Endothelial cell of umbilical vein (primary cell): ENCODE results near the gene GAL3ST2. TPM values are rescaled to one million over a fixed set of nuclear protein-coding genes. Genes with fewer than 3 reads are reported as not detected.
"Not testable (repeated sequence)": the region's sequence is repeated elsewhere in the genome, so short reads cannot be mapped to it uniquely, and the experiment has no call there.

ENCODE experiments used
- BruUV-seq: library from RNA; stranded (reverse); fragments of 400-500 nt; replicated peaks from 2 replicates; lab custom pipeline; 2021; lab: Mats Ljungman, UMichigan
- CTCF ChIA-PET: fragments of 300-600, 350-600 bp; sonication (Branson Sonifier 250); formaldehyde crosslinking; loops from one replicate; lab custom pipeline; 2021; ENCODE audit warnings: antibody characterized with exemption, inconsistent platforms; lab: Charles Lee
- POLR2A ChIA-PET: fragments of 300-600, 350-600 bp; sonication (Branson Sonifier 250); formaldehyde crosslinking; loops from one replicate; lab custom pipeline; 2021; ENCODE audit warnings: antibody characterized with exemption, inconsistent platforms; lab: Charles Lee
- DNase-seq: peaks from one replicate; pipeline ENCODE4 v3.0.0-alpha.2; 2011; ENCODE audit warnings: low read depth, low spot score
- FAIRE-seq: peaks from 2 replicates; lab custom pipeline; 2011; peaks lifted over from hg19 to GRCh38; lab: Jason Lieb, UNC
- H2AFZ ChIP-seq: 2 replicates; pipeline ENCODE4 v1.6.0; 2012; ENCODE audit warnings: low read depth, low read length, control low read depth, inconsistent platforms
- H3K27ac ChIP-seq: 2 replicates; pipeline ENCODE4 v1.5.1; 2011; ENCODE audit warnings: low read depth, mild to moderate bottlenecking, control low read depth, low read length, moderate library complexity; ENCODE audit not compliant: insufficient read depth
- H3K27me3 ChIP-seq, 2 experiments: 2 replicates each; pipeline versions ENCODE4 v1.6.0 to v1.6.1; 2011; ENCODE audit warnings: low read length in 2 of 2, mixed read lengths in 1 of 2; ENCODE audit not compliant: control insufficient read depth in 2 of 2, insufficient read depth in 2 of 2
- H3K36me3 ChIP-seq, 2 experiments: 2 replicates in 1 of 2; 3 replicates in 1 of 2; pipeline ENCODE4 v1.5.1; 2011; ENCODE audit warnings: low read length in 2 of 2, mild to moderate bottlenecking in 1 of 2, moderate library complexity in 1 of 2; ENCODE audit not compliant: control insufficient read depth in 2 of 2, insufficient read depth in 2 of 2; ENCODE audit errors: extremely low read depth in 1 of 2
- H3K4me1 ChIP-seq: 3 replicates; pipeline ENCODE4 v1.5.1; 2011; ENCODE audit warnings: mild to moderate bottlenecking, low read length; ENCODE audit not compliant: control insufficient read depth, insufficient read depth; ENCODE audit errors: extremely low read depth
- H3K4me2 ChIP-seq: 2 replicates; pipeline ENCODE4 v1.6.1; 2011; ENCODE audit warnings: low read length, control low read depth, mixed read lengths; ENCODE audit not compliant: insufficient read depth
- H3K4me3 ChIP-seq, 3 experiments: fragments of 200-600 bp in 1 of 3; sonication (generic), shearing (Covaris generic) in 1 of 3; replicated peaks in 1 of 3; 2 replicates each; pipeline ENCODE4 v1.5.1; 2011 to 2016; ENCODE audit warnings: control low read depth in 3 of 3, low read length in 3 of 3, mild to moderate bottlenecking in 2 of 3, inconsistent platforms in 1 of 3, low read depth in 1 of 3, moderate library complexity in 1 of 3; ENCODE audit not compliant: insufficient read depth in 1 of 3
- H3K79me2 ChIP-seq: 2 replicates; pipeline ENCODE4 v1.6.0; 2012; ENCODE audit warnings: low read length, inconsistent platforms; ENCODE audit not compliant: control insufficient read depth, insufficient read depth
- H3K9ac ChIP-seq: replicated peaks from 2 replicates; pipeline ENCODE3; 2011; ENCODE audit warnings: low read length, control low read depth; ENCODE audit not compliant: insufficient read depth; ENCODE audit errors: extremely low read depth
- H3K9me1 ChIP-seq: replicated peaks from 3 replicates; pipeline ENCODE4 v1.6.0; 2011; ENCODE audit warnings: mild to moderate bottlenecking, low read length; ENCODE audit not compliant: control insufficient read depth, insufficient read depth; ENCODE audit errors: extremely low read depth
- H3K9me3 ChIP-seq: replicated peaks from 2 replicates; pipeline ENCODE4 v1.5.1; 2012; ENCODE audit warnings: low read length, inconsistent platforms; ENCODE audit not compliant: control insufficient read depth, insufficient read depth
- H4K20me1 ChIP-seq: replicated peaks from 2 replicates; pipeline ENCODE3; 2011; ENCODE audit warnings: mild to moderate bottlenecking, low read length; ENCODE audit not compliant: control insufficient read depth, insufficient read depth; ENCODE audit errors: extremely low read depth
- CTCF ChIP-seq, 2 donors: IDR thresholded peaks; 1 replicate in 1 of 2; 2 replicates in 1 of 2; pipeline ENCODE4 v1.5.1; 2011; ENCODE audit warnings: low read length in 2 of 2, mild to moderate bottlenecking in 2 of 2, moderate library complexity in 2 of 2, control low read depth in 1 of 2, inconsistent platforms in 1 of 2, low read depth in 1 of 2; ENCODE audit not compliant: insufficient read depth in 1 of 2; ENCODE audit errors: extremely low read depth in 1 of 2
- EZH2 ChIP-seq: IDR thresholded peaks from 2 replicates; pipeline ENCODE4 v1.6.1; 2012; ENCODE audit warnings: borderline replicate concordance, low read depth, mild to moderate bottlenecking, moderate library complexity, low read length, inconsistent platforms; ENCODE audit not compliant: severe bottlenecking
- FOS ChIP-seq: IDR thresholded peaks from 2 replicates; pipeline ENCODE4 v1.6.1; 2011; ENCODE audit warnings: mild to moderate bottlenecking, low read length, moderate library complexity, borderline replicate concordance; ENCODE audit not compliant: insufficient read depth
- JUN ChIP-seq: IDR thresholded peaks from 2 replicates; pipeline ENCODE4 v1.6.1; 2011; ENCODE audit warnings: borderline replicate concordance, low read depth; ENCODE audit not compliant: insufficient read length, insufficient read depth
- MYC ChIP-seq: IDR thresholded peaks from one replicate; pipeline ENCODE4 v1.6.1; 2011; ENCODE audit warnings: mild to moderate bottlenecking, low read depth, low read length
- POLR2AphosphoS5 ChIP-seq: IDR thresholded peaks from 2 replicates; pipeline ENCODE4 v1.6.1; 2012; ENCODE audit warnings: low read depth, mild to moderate bottlenecking, control low read depth, low read length, moderate library complexity; ENCODE audit not compliant: insufficient read depth
- dilution Hi-C: fragments of 300-500 bp; cut with MboI; formaldehyde crosslinking; loops from one replicate; pipeline ENCODE4 v1.15.0; 2019; ENCODE audit warnings: low sequenced_read_pairs; ENCODE audit not compliant: extremely low pct_ligation_motif_present
- intact Hi-C: fragments of 100-400 bp; cut with micrococcal nuclease; formaldehyde crosslinking; loops from one replicate; pipeline ENCODE4 v1.10.0; 2022
- polyA plus RNA-seq, 4 experiments: library from polyadenylated mRNA; depleted of rRNA in 3 of 4; stranded (reverse) in 3 of 4; unstranded in 1 of 4; fragments of >200 nt; gene quantifications; 2 replicates each; pipeline versions ENCODE4 v1.2.1 to v1.2.3, GENCODE V29; 2011 to 2012; ENCODE audit warnings: missing spikeins in 1 of 4
- total RNA-seq: library from RNA; stranded (reverse); gene quantifications from 2 replicates; pipeline ENCODE4 v1.2.3, GENCODE V29; 2021
- TF ChIP-seq, protein P1 (sequence below): IDR thresholded peaks from 2 replicates; pipeline ENCODE4 v1.6.1; 2011; ENCODE audit not compliant: insufficient read depth, insufficient read length

The GAL3ST2 gene
- total and polyA plus RNA-seq, 2 donors (not counting 3 experiments of a cell fraction or from before 2014, with no cell fraction given): not detected

DNA sequence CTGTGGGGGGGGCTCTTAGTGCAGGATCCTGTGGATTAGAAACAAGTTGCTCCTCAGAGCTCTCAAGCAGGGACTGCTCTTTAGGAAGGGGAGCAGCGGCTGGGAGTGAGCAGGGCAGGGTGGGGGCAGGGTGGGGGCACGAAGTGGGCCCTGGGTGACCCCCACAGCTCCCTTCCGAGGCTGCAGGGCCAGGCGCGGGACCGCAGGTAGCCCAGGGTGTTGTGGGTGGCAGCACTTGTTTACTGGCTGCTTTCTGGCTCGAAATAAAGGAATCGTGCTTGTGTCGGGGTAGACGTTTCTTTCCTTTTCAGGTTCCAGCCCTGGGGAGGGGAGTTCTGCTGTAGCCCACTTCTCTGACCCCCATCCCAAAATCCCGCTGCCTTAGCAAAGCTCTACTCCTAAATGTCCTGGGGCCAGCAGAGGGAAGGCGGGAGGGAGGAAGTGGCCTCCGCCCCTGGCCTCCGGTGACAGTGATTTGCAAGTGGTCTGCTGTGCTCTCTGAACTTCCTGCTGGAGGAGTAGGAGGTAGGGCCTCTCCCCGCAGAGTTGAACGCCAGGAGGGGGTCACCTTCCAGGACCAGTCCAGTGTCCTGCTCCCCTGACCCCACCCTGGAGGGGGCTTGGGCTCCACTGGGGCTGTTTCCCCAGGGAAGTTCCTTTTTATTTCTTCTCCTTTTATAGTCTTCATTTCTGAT, 40.7 kb downstream of the GAL3ST2 start:
- Histone ChIP-seq H3K27ac (no peak overlapping the region), H3K36me3 (no peaks in the 10 kb centered on the region), H3K4me3 (no peak overlapping the region), H3K4me1 (peaks cover 6% of the 10 kb centered on the region), H2AFZ (peak overlapping the region; percentile 69), H3K9me3 (no peaks in the 10 kb centered on the region), H3K79me2 (no peaks in the 10 kb centered on the region), H3K9me1 (no peaks in the 10 kb centered on the region), H3K27me3 (no peaks in the 10 kb centered on the region), H3K9ac (no peak overlapping the region), H4K20me1 (no peaks in the 10 kb centered on the region), H3K4me2 (no peak overlapping the region)
- dilution Hi-C loops: no loop called here
- TF ChIP-seq EZH2 (no peak), CTCF (IDR thresholded peaks at IDR 0.05; ENCODE audit: extremely low read depth in 1 of 2, insufficient read depth in 1 of 2, low read depth in 1 of 2, low read length in 2 of 2) (no peak), MYC (no peak), JUN (no peak), POLR2AphosphoS5 (no peak), FOS (no peak)
- TF ChIP-seq, protein P1, sequence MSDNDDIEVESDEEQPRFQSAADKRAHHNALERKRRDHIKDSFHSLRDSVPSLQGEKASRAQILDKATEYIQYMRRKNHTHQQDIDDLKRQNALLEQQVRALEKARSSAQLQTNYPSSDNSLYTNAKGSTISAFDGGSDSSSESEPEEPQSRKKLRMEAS: no peak
- no peak for DNase-seq
- FAIRE-seq: peak; percentile 21
- no TSS peak for BruUV-seq
- POLR2A ChIA-PET: no interaction called here
- intact Hi-C loops: no loop called here
- CTCF ChIA-PET: no interaction called here

DNA sequence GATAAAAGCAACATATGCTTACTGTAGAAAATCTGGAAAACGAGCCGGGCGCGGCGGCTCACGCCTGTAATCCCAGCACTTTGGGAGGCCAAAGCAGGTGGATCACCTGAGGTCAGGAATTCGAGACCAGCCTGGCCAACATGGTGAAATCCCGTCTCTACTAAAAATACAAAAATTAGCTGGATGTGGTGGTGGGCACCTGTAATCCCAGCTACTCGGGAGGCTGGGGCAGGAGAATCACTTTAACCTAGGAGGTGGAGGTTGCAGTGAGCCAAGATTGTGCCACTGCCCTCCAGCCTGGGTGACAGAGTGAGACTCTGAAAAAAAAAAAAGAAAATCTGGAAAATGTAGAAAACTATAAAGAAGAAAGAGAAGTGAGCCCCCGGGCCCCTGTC, 41.2 kb downstream of the GAL3ST2 start:
- H3K4me1 ChIP-seq, intact Hi-C loops, H3K9ac ChIP-seq, H3K36me3 ChIP-seq, BruUV-seq, H3K4me2 ChIP-seq, POLR2A ChIA-PET, H3K27ac ChIP-seq, FAIRE-seq, H3K9me1 ChIP-seq, CTCF ChIA-PET, H3K9me3 ChIP-seq, H3K27me3 ChIP-seq, DNase-seq, H4K20me1 ChIP-seq, dilution Hi-C loops, H3K79me2 ChIP-seq, H3K4me3 ChIP-seq: not testable (repeated sequence)
- H2AFZ ChIP-seq: peak overlapping the region; percentile 69
